Neural cell (in vitro differentiated cells): ENCODE results near the gene NHEJ1.

Experiments used
- EP300 ChIP-seq: fragments of 450-650 bp; conservative IDR thresholded peaks from 2 replicates; pipeline ENCODE4 v1.6.1; 2014; ENCODE audit warnings: antibody characterized with exemption, mild to moderate bottlenecking, moderate library complexity; ENCODE audit not compliant: poor library complexity, severe bottlenecking
- POLR2AphosphoS5 ChIP-seq: IDR thresholded peaks from 2 replicates; pipeline ENCODE4 v1.6.1; 2012
- TF ChIP-seq, protein P1 (sequence below): fragments of 450-650 bp; IDR thresholded peaks from 2 replicates; pipeline ENCODE4 v1.5.1; 2014; ENCODE audit warnings: antibody characterized with exemption, mild to moderate bottlenecking, moderate library complexity; ENCODE audit not compliant: poor library complexity, severe bottlenecking

DNA sequence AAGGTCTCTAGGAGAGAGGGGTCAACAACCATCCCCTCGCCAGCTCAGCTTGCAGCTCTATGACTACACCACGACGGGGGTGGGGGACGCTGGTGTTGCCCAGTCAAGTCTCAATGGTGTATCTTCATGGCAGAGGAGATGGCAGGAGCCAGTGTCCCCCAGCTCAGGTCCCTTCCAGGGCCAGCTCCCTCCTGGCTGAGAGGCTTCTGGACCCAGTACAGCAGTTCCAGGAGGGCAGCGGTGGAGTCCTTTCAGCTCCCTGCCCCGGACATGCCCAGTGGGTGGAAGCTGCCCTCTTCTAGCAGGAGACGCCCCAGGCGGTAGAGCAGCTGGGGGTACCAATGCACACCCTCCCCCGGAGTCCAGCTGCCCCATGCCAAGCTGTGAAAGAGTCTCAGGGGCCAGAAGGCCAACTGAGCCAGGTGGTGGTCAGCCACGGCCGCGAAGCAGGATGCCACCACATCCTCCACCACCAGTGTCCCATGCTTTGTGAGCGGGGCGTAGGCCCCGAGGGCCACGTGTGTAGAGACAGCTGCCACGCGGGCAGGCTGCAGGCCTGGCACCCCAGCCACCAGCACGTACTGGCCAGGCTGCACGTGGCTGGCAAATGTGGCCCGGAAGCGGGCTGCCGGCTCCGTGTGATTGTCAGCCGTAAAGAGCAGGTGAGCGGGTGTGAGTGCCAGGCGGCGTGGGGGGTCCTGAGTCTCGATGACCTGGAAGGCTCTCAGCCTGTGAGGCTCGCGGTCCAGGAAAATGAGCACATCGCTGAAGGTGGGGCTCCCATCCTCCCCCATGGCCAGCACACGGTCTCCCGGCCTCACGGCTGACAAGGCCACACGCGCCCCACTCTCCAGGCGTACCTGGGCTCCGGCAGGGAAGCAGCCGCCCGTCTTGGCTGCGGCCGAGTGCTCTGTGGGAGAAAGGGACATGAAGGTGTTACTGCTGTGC lies 105.4 kb downstream of the NHEJ1 start:
- TF ChIP-seq, protein P1, sequence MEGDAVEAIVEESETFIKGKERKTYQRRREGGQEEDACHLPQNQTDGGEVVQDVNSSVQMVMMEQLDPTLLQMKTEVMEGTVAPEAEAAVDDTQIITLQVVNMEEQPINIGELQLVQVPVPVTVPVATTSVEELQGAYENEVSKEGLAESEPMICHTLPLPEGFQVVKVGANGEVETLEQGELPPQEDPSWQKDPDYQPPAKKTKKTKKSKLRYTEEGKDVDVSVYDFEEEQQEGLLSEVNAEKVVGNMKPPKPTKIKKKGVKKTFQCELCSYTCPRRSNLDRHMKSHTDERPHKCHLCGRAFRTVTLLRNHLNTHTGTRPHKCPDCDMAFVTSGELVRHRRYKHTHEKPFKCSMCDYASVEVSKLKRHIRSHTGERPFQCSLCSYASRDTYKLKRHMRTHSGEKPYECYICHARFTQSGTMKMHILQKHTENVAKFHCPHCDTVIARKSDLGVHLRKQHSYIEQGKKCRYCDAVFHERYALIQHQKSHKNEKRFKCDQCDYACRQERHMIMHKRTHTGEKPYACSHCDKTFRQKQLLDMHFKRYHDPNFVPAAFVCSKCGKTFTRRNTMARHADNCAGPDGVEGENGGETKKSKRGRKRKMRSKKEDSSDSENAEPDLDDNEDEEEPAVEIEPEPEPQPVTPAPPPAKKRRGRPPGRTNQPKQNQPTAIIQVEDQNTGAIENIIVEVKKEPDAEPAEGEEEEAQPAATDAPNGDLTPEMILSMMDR, result no peak
- TF ChIP-seq EP300, result no peak
- TF ChIP-seq POLR2AphosphoS5, result no peak
